GM10266 (cell line): ENCODE measurements around the gene MICOS13.

Experiments
- DNase-seq: peaks from one replicate; pipeline ENCODE4 v3.0.0; 2012; ENCODE audit errors: extremely low spot score
- CTCF ChIP-seq: IDR thresholded peaks from 2 replicates; pipeline ENCODE4 v1.5.1; 2012; ENCODE audit warnings: mild to moderate bottlenecking, low read depth; ENCODE audit not compliant: control insufficient read depth, insufficient read depth; ENCODE audit errors: missing control alignments

The MICOS13 gene

GRCh38 chr19:5694167-5694955, 14.0 kb upstream of the MICOS13 start:
- DNase-seq: no peak
- TF ChIP-seq CTCF: no peak

GRCh38 chr19:5693195-5694166, 13.2 kb upstream of the MICOS13 start:
- no peak for TF ChIP-seq CTCF
- no peak for DNase-seq

GRCh38 chr19:5692723-5693194, 12.4 kb upstream of the MICOS13 start:
- TF ChIP-seq CTCF: no peak
- DNase-seq: no peak

GRCh38 chr19:5691822-5692722, 11.8 kb upstream of the MICOS13 start:
- no peak for DNase-seq
- TF ChIP-seq CTCF: no peak

- no peak for DNase-seq
Measured at GRCh38 chr19:5690955-5691821, 10.9 kb upstream of the MICOS13 start.

More at GRCh38 chr19:5690955-5691821, 10.9 kb upstream of the MICOS13 start:
- no peak for TF ChIP-seq CTCF
